Keratinocyte (primary cell): ENCODE data around the gene PPP4R2.

ENCODE experiments used
- EZH2 ChIP-seq: IDR thresholded peaks from one replicate; pipeline ENCODE4 v1.6.1; 2012; ENCODE audit warnings: inconsistent platforms, mild to moderate bottlenecking, low read length, moderate library complexity
- TF ChIP-seq, protein P1 (sequence below), 3 experiments: IDR thresholded peaks in 1 of 3; conservative IDR thresholded peaks in 1 of 3; optimal IDR thresholded peaks in 1 of 3; 2 replicates in 2 of 3; 3 replicates in 1 of 3; pipeline versions ENCODE3 to v1.5.1; 2011; ENCODE audit warnings: low read length in 3 of 3, mild to moderate bottlenecking in 3 of 3, moderate library complexity in 2 of 3, control low read depth in 1 of 3, inconsistent platforms in 1 of 3; ENCODE audit not compliant: insufficient read depth in 2 of 3; ENCODE audit errors: extremely low read depth in 1 of 3

GRCh38 chr3:73056845-73057150 is 60.2 kb downstream of the PPP4R2 start:
- TF ChIP-seq, protein P1, sequence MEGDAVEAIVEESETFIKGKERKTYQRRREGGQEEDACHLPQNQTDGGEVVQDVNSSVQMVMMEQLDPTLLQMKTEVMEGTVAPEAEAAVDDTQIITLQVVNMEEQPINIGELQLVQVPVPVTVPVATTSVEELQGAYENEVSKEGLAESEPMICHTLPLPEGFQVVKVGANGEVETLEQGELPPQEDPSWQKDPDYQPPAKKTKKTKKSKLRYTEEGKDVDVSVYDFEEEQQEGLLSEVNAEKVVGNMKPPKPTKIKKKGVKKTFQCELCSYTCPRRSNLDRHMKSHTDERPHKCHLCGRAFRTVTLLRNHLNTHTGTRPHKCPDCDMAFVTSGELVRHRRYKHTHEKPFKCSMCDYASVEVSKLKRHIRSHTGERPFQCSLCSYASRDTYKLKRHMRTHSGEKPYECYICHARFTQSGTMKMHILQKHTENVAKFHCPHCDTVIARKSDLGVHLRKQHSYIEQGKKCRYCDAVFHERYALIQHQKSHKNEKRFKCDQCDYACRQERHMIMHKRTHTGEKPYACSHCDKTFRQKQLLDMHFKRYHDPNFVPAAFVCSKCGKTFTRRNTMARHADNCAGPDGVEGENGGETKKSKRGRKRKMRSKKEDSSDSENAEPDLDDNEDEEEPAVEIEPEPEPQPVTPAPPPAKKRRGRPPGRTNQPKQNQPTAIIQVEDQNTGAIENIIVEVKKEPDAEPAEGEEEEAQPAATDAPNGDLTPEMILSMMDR (optimal IDR thresholded peaks at IDR 0.05 in 1 of 3, IDR thresholded peaks at IDR 0.05 in 1 of 3, conservative IDR thresholded peaks at IDR 0.05 in 1 of 3; ENCODE audit: extremely low read depth in 1 of 3, insufficient read depth in 2 of 3, low read length in 3 of 3) = no peak
- no peak for TF ChIP-seq EZH2
